Bronchial epithelial cell (primary cell): ENCODE results near the gene GALNT15. TPM values are rescaled to one million over a fixed set of nuclear protein-coding genes. Genes with fewer than 3 reads are reported as not detected.

Source experiments
- DNase-seq: peaks from one replicate; pipeline ENCODE4 v3.0.0-alpha.2; 2010; ENCODE audit warnings: low read depth
- FAIRE-seq: peaks from 2 replicates; lab custom pipeline; 2011; peaks lifted over from hg19 to GRCh38; lab: Jason Lieb, UNC
- H3K27me3 ChIP-seq: 2 replicates; pipeline ENCODE4 v1.5.1; 2011; ENCODE audit warnings: low read length; ENCODE audit not compliant: control insufficient read depth, insufficient read depth
- H3K36me3 ChIP-seq: 2 replicates; pipeline ENCODE4 v1.5.1; 2011; ENCODE audit warnings: low read length; ENCODE audit not compliant: control insufficient read depth, insufficient read depth
- H3K4me3 ChIP-seq: 2 replicates; pipeline ENCODE4 v1.5.1; 2011; ENCODE audit warnings: mild to moderate bottlenecking, low read depth, low read length, control low read depth
- total RNA-seq: library from RNA; depleted of rRNA; stranded (reverse); fragments of >200 nt; gene quantifications from 2 replicates; pipeline ENCODE4 v1.2.1, GENCODE V29; 2014
- TF ChIP-seq, protein P1 (sequence below): IDR thresholded peaks from 2 replicates; pipeline ENCODE4 v1.5.1; 2011; ENCODE audit warnings: mild to moderate bottlenecking, moderate library complexity, low read length, control low read depth, inconsistent platforms; ENCODE audit not compliant: insufficient read depth, severe bottlenecking

Gene GALNT15
- total RNA-seq, 1 donor from 2014 or later, result 0.53 TPM

GRCh38 chr3:16132928-16133327 lies 41.6 kb upstream of the GALNT15 start:
- FAIRE-seq (no peak), DNase-seq (no peak)
- peaks cover 3% of the 10 kb centered on the region for H3K27me3 ChIP-seq
- H3K4me3 ChIP-seq, result no peak overlapping the region
- H3K36me3 ChIP-seq, result no peaks in the 10 kb centered on the region
- TF ChIP-seq, protein P1, sequence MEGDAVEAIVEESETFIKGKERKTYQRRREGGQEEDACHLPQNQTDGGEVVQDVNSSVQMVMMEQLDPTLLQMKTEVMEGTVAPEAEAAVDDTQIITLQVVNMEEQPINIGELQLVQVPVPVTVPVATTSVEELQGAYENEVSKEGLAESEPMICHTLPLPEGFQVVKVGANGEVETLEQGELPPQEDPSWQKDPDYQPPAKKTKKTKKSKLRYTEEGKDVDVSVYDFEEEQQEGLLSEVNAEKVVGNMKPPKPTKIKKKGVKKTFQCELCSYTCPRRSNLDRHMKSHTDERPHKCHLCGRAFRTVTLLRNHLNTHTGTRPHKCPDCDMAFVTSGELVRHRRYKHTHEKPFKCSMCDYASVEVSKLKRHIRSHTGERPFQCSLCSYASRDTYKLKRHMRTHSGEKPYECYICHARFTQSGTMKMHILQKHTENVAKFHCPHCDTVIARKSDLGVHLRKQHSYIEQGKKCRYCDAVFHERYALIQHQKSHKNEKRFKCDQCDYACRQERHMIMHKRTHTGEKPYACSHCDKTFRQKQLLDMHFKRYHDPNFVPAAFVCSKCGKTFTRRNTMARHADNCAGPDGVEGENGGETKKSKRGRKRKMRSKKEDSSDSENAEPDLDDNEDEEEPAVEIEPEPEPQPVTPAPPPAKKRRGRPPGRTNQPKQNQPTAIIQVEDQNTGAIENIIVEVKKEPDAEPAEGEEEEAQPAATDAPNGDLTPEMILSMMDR, result no peak

DNA sequence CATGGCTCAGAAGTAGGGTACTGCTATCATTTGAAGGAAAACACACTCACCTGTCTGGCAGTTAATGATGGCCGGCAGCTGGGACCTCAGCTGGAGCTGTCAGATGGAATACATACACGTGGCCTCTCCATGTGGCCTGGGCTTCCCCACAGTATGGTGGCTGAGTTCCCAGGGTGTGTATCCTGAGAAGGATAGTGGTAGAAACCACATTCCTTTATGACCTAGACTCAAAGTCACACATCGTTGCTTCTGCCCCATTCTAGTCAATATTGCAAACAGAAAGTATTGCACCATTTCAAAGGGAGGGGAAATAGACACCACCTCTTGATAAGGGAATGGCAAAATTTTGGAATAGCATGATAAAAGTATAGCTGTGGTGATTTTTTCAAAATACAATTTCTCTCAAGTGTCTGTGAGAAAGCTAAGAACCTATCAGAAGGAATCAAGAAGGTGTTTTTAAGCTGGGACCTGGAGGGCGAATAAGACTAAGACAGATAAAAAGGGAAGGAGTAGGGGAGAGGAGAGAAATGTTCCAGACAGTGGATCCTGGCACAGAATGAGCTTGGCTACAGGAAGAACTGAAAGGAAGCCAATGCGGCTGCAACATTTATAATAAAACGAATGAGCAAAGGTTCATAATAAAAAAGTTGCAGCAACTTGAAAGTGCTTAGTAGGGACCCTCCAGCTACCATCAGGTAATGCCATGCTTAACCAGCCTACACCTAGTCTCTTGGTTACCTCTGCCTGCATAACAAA lies 40.1 kb upstream of the GALNT15 start:
- TF ChIP-seq, protein P1, result no peak
- DNase-seq (no peak), FAIRE-seq (no peak)
- H3K27me3 ChIP-seq, result peaks cover 3% of the 10 kb centered on the region
- no peaks in the 10 kb centered on the region for H3K36me3 ChIP-seq
- H3K4me3 ChIP-seq, result no peak overlapping the region

DNA sequence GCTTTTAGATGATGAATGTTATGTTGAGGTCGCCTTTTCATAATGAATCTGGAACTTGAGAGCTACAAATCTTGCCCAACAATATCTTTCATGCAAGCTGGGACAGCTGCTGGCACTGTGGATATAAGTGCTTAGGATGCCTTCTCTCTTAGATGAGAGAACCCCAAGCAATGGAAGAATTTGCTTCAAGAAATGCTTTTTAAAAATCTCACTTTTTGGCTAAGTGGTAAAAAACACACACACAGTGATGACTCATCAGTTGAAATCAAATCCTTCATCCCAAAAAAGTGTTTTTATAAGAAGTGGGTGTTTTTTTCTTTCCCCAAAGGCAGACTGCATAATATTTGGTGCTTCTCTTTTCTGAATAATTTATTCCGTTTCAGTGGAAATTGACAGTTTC lies 38.4 kb upstream of the GALNT15 start:
- DNase-seq, result no peak
- TF ChIP-seq, protein P1, result no peak
- no peaks in the 10 kb centered on the region for H3K36me3 ChIP-seq
- no peak for FAIRE-seq
- no peak overlapping the region for H3K4me3 ChIP-seq
- H3K27me3 ChIP-seq, result peaks cover 3% of the 10 kb centered on the region

DNA sequence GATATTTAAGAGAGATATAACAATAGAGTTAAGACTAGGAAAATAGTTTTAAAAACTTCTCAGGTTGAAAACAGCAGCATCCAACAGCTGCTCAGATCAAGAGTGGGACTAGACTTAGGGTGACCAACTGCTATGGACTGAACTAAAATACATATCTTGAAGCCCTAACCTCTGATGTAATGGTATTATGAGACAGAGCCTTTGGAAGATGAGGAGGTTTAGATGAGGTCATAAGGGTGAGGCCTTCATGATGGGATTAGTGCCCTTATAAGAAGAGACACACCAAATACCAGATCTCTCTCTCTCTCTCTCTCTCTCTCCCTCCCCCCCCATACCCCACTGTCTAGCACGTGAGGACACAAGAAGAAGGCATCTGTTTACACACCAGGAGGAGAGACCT lies 37.4 kb upstream of the GALNT15 start:
- peaks cover 3% of the 10 kb centered on the region for H3K27me3 ChIP-seq
- FAIRE-seq (no peak), DNase-seq (no peak)
- TF ChIP-seq, protein P1, result no peak
- no peaks in the 10 kb centered on the region for H3K36me3 ChIP-seq
- H3K4me3 ChIP-seq, result no peak overlapping the region

- Histone ChIP-seq H3K27me3 (peaks cover 3% of the 10 kb centered on the region), H3K36me3 (no peaks in the 10 kb centered on the region), H3K4me3 (no peak overlapping the region)
- TF ChIP-seq, protein P1, result no peak
- no peak for FAIRE-seq
- DNase-seq, result no peak
These were observed 36.5 kb upstream of the GALNT15 start for GRCh38 chr3:16137977-16138376.
